Hematopoietic multipotent progenitor cell treated with erythropoietin and hydrocortisone succinate and interleukin-3 and kit ligand, for 4 days (in vitro differentiated cells): ENCODE results near the gene GPR107.

Experiments used
- DNase-seq: peaks from one replicate; pipeline ENCODE4 v3.0.0-alpha.2; 2015

The GPR107 gene

DNA sequence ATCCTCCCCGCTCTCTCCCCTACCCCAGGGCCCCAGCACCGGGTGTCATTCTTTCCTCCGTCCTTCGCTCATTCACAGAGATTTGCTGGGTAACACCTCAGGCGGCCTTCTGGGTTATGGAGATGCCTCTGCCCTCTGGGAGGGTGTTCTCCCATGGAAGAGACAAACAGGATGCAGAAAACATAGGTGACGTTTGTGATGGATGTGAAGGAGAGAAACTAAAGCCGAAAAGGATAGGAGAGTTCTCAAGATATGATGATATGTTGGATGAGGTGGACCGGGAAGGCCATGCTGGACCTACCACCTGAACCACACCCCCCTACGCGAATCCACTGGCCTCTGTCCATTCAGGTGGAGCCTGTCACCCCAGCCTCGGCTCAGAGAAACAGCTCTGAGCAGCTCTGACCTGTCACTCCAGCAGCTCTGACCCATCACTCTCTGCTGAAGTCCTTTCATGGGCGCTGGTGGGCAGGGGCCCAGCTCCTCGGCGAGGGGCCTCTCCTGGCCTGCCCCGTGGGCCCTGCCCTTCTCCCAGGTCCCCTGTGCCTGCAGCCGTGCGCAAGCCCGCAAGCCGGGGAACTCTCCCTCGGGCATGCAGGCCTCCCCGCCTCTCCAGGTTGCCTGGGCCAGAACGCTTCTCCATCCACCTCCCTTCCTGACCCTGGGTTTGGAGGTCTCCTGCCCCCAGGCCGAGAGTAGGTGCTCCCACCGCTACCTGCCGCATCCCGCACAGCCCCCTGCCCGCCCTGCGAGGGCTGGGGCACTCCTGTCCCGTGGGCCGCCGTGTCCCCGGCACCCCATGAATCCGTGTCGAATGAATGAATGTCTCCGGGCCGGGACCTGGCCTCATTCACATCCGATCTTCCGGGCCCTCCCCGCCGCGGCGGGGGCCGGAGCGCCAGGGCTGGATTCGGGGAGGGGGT lies 117.8 kb downstream of the GPR107 start:
- no peak for DNase-seq

DNA sequence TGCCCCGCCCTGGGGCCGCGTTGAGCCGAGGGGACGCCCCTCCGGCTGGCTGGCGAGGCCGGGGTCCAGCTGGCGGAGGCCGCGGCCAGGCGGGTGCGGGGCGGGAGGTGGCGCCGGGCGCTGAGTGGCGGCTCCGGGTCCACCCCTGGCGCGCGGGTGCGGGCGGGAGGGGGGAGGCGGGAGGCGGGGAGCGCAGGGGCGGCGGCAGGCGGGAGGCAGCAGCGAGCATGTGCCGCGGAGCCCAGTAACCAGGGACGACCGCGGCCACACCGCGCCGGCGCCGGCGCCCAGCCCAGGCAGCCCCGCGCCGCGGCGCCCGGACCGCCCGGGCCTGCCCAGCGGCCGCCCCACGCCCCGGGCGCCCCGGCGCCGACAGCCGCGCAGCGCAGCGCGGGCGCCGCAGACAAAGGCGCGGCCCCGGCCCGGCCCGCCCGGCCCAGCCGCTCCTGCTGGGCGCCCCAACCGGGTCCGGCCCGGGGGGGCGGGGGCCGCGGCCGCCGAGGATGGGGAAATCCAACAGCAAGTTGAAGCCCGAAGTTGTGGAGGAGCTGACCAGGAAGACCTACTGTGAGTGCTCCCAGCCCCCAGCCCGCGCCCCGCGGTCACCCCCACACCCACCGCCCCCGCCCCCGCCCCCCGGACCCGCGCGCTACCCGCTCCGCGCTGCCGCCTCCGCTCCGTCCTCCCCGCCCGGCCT lies 118.6 kb downstream of the GPR107 start, which contains the start of gene NCS1:
Gene NCS1 (plus strand): TSS at position 244 of the 697 bp plus-strand sequence. CDS start 260 bp downstream, at position 504.
- DNase-seq = peak; percentile 81

DNA sequence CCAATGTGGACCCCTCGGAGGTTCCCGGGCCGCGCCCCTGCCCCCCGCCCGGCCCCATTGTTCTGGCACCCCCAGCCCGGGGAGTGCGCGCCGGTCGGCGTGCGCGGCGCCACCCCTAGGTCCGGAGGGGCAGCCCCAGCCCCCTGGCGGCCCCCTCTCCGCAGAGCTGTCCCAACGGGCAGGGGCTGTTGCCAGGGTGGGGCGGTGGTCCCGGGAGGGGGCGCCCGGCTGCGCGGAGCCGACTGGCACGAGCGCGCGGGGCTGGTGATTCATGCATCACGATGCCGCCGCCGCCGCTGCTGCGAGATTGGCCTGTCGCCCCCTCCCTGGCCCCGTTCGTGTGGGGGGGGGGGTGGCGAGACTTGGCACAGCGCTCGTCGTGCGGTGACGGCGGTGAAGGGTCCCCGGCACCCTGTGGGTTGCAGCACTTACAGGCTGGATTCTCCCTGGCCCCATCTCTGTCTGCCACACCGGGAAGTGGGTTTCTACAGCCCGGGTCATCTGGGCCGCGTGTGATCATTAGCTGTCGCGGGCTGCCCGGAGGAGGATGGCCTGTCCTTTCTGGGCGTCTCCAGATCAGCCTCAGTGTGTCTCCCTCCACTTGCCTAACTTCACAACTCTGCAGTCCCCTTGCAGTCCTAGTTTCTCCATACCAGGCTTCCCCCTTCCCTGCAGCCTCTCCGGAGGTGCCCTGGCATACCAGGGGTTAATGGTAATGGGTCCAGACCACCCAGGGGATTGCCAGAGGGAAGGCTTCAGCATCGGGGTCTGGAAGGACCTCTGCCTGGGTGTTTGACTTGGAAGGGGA lies 119.4 kb downstream of the GPR107 start:
- peak; percentile 52 for DNase-seq

DNA sequence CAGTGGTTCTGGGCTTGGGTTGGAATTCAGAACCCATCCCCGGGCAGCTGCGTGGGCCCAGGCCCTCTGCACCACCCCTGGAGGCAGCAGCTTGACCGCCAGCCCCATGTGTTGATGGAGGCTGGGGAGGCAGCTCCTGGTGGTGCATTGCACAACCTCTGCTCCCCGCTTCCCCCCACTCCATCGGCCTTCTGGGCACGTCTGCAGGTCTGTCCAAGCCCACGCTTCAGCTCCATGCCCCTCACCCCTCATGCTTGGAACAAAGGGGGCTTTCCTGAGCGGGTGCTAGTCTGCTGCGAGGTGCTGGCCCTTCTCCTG lies 119.9 kb downstream of the GPR107 start:
- no peak for DNase-seq

DNA sequence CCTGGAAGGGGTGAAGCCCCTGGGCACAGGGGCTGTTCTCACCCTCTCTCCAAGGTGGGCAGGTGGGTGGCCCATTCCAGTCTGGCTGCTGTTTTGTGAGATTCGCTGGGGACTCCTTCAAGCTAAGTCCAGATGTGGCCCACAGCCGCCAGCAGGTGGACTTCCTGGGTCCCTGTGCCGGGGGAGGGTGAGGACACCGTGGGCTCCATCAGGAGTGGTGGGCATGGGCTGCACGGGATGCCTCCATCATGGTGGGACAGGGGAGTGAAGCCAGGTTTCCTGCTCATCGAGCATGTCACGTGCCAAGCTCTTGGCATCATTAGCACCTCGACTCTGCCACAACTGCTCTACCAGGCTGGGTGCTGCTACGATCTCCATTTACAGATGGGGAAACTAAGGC lies 120.3 kb downstream of the GPR107 start:
- DNase-seq = no peak

DNA sequence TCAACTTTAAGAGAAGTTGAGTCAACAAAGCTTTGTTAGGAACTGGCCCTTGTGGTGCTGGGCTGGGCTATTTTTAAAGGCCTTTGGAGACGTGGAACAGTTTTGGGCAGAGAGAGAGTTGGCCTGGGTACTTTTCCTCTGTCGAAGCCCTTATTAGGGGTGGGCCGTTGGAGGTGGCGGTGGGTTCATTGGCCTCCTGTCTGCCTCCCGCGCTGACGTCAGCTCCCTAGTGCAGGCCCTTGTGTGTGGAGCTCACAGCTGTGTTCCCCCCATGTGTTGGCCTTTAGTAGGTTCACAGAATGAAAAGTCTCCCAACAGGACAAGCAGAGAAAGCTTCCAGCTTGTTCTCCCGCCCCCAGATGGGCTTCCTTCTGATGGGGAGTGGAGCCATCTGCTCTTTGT lies 121.2 kb downstream of the GPR107 start:
- no peak for DNase-seq

DNA sequence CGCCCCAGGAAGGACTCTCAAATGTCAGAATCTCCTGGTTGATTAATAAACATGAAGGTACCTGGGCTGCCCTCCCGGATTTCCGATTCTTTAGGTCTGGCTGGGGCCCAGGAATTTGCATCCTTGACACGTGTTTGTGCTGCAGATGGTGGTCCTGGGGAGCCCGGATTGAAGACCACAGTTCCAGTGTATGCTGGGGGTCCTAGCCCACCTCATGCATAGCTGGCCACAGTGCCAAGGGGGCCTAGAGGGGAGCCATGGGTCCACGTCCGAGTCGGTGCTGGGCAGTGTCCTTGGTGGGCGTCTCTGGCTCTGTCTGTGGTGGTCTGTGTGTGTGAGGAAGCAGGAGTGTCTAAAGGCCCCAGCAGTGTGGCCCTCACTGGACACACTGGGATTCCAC lies 121.6 kb downstream of the GPR107 start:
- DNase-seq = no peak

DNA sequence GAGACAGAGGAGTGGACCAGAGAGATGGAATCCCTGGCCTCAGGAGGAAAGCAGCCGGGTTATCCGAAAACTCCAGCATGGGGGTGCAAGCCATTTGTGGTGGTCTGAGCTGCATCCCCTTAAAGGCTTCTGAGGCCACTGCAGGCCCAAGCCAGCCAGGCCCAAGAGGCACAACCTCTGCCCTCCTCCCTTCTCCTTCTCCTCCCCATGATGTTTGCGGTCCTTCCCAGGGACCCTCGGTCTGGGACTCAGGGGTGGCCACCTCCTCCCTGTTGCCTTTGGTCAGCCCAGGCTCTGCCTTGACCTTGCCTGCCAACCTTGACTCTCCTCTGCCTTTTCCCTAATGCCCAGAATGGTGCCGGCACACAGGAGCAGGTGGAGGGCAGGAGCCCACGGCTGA lies 123.1 kb downstream of the GPR107 start:
- no peak for DNase-seq

DNA sequence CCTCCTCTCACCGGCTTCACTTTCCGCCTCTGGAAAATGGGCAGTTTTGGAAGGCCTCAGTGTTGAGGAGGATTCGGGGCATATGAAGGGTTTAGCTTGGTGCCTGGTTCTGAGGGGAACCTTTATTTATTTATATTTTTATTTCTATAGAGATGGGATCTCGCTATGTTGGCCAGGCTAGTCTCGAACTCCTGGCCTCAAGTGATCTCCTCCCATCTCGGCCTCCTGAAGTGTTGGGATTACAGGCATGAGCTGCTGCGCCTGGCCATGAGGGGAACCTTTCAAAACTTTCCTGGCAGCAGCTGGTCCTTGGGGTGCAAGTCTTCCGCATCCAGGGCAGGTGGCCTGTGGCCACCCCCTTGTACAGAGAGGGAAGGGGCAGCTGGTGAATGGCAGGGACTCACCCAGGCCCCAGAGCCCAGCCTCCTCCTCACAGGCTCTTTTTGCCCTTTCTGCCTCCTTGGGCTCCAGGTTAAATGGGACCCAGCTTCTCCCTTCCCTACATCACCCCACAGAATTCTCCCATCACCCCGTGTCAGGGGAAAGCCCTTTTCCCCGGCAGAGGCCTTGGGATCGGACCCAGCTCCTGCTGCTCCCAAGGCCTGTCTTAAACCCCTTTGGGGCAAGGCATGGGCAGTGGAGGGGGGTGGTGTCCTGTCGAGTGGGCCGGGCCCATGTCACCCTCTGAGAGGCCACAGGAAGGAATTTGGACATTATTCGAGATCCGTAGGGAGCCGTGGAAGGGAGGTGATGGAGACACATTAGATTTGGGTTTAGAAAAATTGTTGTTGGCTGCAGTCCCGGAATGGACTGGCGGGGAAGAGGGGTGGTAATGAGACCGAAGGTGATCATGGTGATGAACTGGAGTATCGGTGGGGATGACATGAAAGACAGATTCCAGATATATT lies 124.4 kb downstream of the GPR107 start:
- no peak for DNase-seq

DNA sequence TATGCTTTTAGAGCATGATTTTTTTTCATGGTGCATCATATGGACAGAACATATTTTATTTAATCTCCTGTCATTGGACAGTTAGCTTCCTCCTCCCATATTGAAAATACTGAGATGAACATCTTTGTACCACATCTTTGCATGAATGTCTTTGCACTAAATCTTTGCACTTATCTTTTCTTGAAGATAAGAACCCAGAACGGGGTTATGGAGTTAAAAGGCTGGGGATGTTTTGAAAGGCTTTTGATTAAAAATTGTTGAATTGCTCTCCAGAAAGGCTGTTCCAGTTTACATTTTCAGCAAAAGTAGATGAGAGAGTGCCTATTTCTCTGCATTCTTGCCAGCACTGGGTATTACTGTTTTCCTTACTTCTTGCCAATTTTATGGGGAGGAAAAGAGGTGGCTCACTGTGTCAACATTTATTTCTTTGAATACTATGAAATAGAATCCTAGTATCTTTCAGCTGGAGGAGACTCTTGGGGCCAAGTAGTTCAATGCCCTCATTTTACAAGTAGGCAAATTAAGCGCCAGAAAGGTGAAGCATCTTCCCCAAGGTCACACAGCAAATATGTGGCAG lies 125.7 kb downstream of the GPR107 start:
- no peak for DNase-seq

DNA sequence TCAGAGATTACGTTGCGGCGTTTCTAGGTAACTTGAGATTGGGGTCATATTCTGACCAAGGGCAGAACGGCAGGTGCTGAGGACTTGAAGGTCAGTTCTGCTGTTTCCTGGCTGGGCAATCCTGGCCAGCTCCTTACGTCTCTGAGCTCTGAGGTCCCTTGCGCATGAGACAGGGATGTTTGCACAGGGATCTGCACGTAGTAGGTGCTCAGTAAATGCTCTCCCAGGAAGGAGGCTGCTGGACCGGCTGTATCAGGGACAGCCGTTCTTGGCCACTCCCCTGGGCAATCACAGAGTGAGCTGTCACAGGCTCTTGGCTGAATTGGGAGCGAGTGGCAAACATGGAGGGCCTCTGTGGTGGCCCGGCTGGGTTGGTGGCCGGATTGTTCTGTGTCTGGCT lies 126.8 kb downstream of the GPR107 start:
- no peak for DNase-seq

DNA sequence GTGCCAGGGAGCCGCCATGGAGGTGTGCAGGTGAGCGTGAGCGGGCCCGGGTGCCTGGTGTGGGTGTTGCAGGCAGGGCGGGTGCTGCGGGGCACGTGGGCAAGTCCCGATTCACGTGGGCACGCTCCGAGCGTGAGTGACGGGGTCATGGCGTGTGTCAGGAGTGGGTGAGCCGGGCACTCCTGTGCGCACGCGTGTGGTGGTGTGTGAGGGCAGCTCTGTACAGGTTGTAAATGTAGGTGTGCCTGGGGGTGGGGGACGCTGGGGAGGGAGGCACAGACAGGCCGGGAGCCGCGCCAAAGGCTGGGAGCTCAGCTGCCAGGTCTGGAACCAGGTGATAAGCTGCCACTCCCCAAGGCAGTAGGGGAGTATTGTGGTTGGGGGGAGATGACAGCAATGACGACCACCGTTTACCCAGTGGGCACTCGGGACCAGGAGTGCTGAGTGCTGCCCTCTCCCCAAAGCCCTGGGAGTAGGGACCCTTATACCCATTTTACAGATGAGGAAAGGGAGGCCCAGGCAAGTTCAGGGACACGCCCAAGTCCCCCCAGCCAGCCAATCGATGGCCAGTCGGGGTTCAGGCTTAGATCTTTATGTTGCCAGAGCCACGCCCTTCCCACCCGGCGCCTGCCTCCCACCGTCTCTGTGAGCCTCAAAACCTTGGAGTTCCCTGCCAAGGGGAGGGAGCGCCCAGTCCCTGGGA lies 128.1 kb downstream of the GPR107 start:
- DNase-seq = peak; percentile 59

DNA sequence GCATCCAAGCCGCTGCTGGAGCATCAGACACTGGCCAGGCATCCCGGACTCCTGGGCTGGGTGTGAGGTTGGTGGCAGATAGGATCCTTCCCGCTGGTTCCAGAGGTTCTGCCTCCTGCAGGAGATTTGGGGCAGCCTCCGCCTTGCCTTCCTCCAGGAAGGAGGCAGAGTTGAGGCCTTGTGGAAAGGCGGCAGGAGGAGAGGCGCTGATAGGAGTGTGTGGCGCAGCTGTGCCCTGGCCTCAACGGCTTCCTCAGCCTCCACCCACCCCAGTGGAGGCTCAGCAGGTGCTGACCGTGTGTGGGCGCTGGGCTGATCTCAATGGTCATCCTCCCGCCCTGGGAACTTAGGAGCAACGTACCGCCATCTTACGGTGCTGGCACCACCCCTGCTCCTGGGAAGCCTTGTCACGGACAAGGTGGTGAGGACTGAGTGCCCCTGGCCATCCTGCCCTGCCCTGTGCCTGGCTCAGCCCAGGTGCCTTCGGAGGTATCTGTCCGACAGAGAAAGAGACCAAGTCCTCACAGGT lies 128.7 kb downstream of the GPR107 start:
- DNase-seq = no peak

DNA sequence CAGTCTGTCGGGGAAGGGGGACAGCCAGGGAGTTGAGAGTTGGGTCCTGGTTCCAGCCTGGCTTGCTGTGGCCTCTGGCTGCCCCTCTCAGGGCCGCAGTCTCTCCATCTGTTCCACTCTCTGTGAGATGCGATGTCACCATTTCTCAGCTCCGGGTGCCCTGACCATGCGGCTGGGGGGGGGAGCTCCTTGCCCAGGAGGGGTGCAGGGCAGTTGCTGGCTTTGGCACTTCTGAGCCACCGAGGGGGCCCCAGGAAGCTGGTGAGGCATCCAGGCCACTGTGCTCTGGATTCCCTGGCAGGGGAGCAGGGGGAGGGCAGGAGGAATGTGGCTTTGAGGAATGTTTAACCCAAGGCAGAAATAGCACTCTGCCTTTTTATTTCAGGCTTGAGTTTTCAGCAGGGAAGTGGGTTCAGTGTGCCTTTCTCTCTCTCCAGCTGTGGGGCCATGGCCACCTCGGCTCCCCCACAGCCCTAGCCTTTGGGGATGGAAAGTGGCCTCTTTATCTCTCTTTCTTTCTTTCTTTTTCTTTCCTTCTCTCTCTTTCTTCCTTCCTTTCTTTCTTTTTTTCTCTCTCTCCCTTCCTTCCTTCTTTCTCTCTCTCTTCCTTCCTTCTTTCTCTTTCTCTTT lies 129.5 kb downstream of the GPR107 start:
- no peak for DNase-seq

DNA sequence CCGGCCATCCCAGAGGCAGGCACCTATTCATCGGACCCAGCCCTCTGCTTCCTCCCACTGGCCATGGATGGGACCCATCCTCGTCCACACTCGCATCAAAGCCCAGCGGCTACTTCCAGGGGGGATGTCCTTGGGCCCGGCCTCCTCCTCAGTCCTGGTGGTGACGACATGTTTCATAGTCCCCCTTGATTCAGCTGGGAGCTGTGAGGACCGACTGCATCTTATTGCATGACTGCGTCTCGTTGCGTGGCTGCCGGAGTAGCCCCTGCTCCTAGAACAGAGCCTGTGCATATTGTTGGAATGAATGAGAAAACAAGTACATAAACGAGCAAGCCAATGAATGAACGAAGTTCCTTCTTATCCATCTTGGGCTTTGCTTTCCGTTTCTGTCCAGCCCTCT lies 131.3 kb downstream of the GPR107 start:
- DNase-seq = no peak

DNA sequence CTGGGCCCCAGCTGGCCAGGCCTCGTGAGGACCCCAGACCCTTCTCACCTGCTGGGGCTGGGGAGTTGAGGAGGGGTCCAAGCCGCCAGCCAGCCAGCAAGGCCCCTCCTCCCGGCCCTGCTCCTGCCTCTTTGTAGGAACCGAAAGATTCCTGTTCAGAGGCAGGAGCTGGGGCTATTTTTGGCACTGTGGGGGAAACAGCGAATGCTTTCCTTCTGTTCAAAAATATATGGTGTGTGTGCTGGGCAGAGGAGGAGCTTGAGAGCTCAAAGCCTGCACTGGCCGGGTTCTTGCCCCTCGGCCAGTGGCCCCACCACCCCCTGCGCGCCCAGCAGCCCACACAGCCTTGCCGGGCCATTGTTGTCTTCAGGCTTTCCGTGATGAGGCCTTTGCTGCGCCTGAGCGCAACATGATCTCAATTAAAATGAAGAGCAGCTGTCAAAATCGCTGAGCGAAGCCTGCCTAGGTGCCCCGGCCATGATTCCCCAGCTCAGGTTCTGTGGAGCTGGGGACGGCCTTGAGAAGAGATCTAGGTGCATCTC lies 131.9 kb downstream of the GPR107 start:
- no peak for DNase-seq

DNA sequence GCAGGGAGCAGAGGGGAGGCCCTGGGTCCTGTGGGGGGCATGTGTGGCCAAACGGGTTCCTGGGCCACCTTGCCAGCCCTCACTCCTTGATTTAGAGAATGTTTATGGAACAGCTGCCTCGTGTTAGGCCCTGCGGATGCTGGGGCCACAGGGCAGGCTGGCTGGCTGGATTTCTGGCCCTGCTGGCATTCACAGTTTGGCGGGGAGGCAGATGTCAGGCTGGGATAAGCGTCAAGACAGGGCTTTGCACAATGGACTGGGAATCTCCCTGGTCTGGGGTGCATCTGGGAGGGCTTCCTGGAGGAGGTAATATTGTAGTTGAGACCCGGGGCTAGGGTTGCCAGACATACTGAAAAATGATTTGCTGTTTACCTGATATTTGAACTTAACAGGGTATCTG lies 132.3 kb downstream of the GPR107 start:
- no peak for DNase-seq

DNA sequence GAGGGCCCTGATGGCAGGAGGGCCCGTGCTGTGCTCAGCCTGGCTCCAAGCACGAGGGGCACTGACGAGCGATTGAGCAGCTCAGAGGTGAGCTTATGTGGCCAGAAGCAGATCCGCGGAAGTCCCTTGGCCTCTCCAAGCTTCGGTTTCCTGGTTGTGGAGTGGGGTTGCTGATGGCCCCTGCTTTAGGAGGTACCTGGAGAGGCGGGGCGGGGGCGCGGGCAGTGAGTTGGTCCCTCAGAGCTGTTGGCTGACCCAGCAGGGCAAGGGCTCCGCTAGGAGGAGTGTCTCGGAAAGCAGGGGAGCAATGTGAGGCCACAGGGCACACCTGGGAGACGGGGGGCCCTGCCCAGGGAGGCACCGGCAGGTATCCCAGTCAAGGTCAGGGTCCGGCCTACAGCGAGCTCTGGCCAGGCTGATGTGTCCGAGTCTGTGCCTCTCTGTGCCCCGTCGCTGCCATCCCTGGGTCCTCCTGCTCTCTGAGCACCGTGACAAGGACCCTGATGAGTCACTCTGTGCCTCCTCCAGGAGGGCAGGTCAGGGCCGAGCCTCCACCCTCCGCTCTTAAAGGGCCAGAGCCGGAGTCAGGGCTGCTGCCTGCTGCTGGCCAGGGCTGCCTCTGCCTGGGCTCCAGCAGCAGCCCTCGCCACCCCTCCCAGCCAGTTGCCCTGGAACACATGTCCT lies 133.3 kb downstream of the GPR107 start:
- peak; percentile 78 for DNase-seq

DNA sequence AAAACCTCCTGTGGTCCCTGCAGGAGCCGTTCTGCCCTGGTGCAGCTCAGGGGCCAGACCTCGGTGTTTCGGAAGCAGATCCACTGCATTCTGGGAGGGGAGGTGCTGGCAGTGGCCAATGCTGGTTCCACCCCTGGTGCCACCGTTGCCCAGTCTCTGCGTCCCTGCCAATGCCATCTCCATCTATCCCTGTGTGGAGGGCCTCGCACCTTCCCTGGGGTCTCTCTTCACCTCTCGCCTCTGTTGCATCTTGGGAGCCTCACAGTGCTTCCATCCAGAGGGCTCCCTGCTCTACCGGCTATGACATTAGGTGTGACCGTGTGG lies 133.8 kb downstream of the GPR107 start:
- no peak for DNase-seq
